Calu3 (cell line): ENCODE measurements around the gene VRK1. TPM values are rescaled to one million over a fixed set of nuclear protein-coding genes. Genes with fewer than 3 reads are reported as not detected.

ENCODE experiments used
- BruUV-seq: library from RNA; stranded (reverse); fragments of 400-500 nt; replicated peaks from 2 replicates; lab custom pipeline; 2021; lab: Mats Ljungman, UMichigan
- CTCF ChIA-PET: fragments of 300-600 bp; sonication (Branson Sonifier 250); formaldehyde crosslinking; loops from one replicate; lab custom pipeline; 2022; ENCODE audit warnings: antibody characterized with exemption; lab: Charles Lee
- DNase-seq: peaks from one replicate; pipeline ENCODE4 v3.0.0; 2022
- H3K27ac Mint-ChIP-seq: one replicate; pipeline ENCODE4 v1.8.0; 2022; ENCODE audit warnings: mixed read lengths; ENCODE audit not compliant: unreplicated experiment
- H3K27me3 Mint-ChIP-seq: one replicate; pipeline ENCODE4 v1.8.0; 2022; ENCODE audit warnings: mixed read lengths; ENCODE audit not compliant: unreplicated experiment
- H3K36me3 Mint-ChIP-seq: one replicate; pipeline ENCODE4 v1.8.0; 2022; ENCODE audit warnings: mild to moderate bottlenecking, moderate library complexity, mixed read lengths; ENCODE audit not compliant: insufficient read depth, unreplicated experiment
- H3K4me1 Mint-ChIP-seq: one replicate; pipeline ENCODE4 v1.8.0; 2022; ENCODE audit warnings: mild to moderate bottlenecking, low read depth, mixed read lengths; ENCODE audit not compliant: unreplicated experiment
- H3K4me3 Mint-ChIP-seq: one replicate; pipeline ENCODE4 v1.8.0; 2022; ENCODE audit warnings: mild to moderate bottlenecking, low read depth, moderate library complexity, mixed read lengths; ENCODE audit not compliant: unreplicated experiment
- H3K9me3 Mint-ChIP-seq: one replicate; pipeline ENCODE4 v1.8.0; 2022; ENCODE audit warnings: low read depth, mixed read lengths; ENCODE audit not compliant: unreplicated experiment
- intact Hi-C: fragments of 100-400 bp; cut with micrococcal nuclease; formaldehyde crosslinking; loops from one replicate; pipeline ENCODE4 v1.10.0; 2022; ENCODE audit not compliant: unreplicated experiment
- total RNA-seq: library from RNA; stranded (reverse); gene quantifications from 2 replicates; pipeline ENCODE4 v1.2.3, GENCODE V29; 2022
- TF ChIP-seq, protein P1 (sequence below): fragments of 200-600 bp; IDR thresholded peaks from one replicate; pipeline ENCODE4 v1.8.0; 2022; ENCODE audit warnings: antibody characterized with exemption; ENCODE audit not compliant: unreplicated experiment

VRK1 gene
- total RNA-seq, 1 experiment from 2014 or later = 51.3 TPM

DNA sequence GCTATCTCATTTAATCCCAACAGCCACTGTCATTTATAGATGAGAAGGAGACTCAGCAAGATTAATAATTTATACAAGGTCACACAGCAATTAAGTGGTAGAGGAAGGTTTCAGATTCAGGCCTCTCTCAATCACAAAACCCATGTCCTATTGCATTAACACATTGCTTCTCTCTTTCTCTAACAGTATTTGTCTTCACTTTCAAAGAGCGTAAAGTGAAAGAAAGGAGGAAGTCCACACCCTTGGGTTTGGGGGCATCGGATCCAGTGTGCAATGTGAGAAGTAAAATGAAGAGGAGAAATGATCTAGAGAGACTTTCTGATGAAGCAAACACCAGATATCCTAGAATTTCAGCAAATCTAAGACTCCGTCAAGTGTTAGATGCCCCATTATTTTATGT is 7.0 kb upstream of the VRK1 start:
- CTCF ChIA-PET = no interaction called here
- TF ChIP-seq, protein P1, sequence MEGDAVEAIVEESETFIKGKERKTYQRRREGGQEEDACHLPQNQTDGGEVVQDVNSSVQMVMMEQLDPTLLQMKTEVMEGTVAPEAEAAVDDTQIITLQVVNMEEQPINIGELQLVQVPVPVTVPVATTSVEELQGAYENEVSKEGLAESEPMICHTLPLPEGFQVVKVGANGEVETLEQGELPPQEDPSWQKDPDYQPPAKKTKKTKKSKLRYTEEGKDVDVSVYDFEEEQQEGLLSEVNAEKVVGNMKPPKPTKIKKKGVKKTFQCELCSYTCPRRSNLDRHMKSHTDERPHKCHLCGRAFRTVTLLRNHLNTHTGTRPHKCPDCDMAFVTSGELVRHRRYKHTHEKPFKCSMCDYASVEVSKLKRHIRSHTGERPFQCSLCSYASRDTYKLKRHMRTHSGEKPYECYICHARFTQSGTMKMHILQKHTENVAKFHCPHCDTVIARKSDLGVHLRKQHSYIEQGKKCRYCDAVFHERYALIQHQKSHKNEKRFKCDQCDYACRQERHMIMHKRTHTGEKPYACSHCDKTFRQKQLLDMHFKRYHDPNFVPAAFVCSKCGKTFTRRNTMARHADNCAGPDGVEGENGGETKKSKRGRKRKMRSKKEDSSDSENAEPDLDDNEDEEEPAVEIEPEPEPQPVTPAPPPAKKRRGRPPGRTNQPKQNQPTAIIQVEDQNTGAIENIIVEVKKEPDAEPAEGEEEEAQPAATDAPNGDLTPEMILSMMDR = no peak
- Mint-ChIP-seq H3K36me3 (no peaks in the 10 kb centered on the region), H3K9me3 (no peaks in the 10 kb centered on the region), H3K4me1 (no peaks in the 10 kb centered on the region), H3K27ac (no peak overlapping the region), H3K27me3 (peaks cover 44% of the 10 kb centered on the region), H3K4me3 (no peak overlapping the region)
- intact Hi-C loops = no loop called here
- BruUV-seq = no TSS peak
- DNase-seq = no peak

- Mint-ChIP-seq H3K4me3 (no peak overlapping the region), H3K27me3 (peaks cover 49% of the 10 kb centered on the region), H3K4me1 (no peaks in the 10 kb centered on the region), H3K36me3 (no peaks in the 10 kb centered on the region), H3K27ac (no peak overlapping the region), H3K9me3 (no peaks in the 10 kb centered on the region)
- BruUV-seq = no TSS peak
- TF ChIP-seq, protein P1 = no peak
- no peak for DNase-seq
- CTCF ChIA-PET = no interaction called here
- intact Hi-C loops = no loop called here
Observed at GRCh38 chr14:96790706-96791105, 6.5 kb upstream of the VRK1 start.

DNA sequence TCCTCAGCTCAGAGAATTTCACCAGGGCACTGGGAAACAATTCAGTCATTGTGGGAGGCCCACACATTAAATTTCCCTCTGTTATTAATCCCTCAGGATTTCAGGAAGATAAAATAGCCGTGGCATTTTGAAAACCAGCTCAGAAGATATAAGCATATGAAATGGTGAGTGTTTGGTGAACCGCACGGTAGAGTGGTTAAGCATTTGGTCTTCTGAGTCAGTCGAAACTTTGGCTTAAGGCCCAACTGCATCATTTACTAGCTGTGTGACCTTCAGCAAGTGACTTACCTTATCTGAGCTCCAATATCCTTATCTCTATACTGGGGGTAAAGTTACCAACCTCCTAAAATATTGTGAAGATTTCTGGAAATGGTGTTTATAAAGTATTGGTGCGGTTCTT is 5.2 kb upstream of the VRK1 start:
- no peaks in the 10 kb centered on the region for H3K4me1 Mint-ChIP-seq
- CTCF ChIA-PET = no interaction called here
- DNase-seq = no peak
- no peak overlapping the region for H3K27ac Mint-ChIP-seq
- H3K4me3 Mint-ChIP-seq = no peak overlapping the region
- no peaks in the 10 kb centered on the region for H3K9me3 Mint-ChIP-seq
- no TSS peak for BruUV-seq
- peaks cover 51% of the 10 kb centered on the region for H3K27me3 Mint-ChIP-seq
- peaks cover under 1% of the 10 kb centered on the region for H3K36me3 Mint-ChIP-seq
- TF ChIP-seq, protein P1 = no peak
- intact Hi-C loops = no loop called here

GRCh38 chr14:96792591-96792990 is 4.6 kb upstream of the VRK1 start:
- Mint-ChIP-seq H3K4me3 (no peak overlapping the region), H3K4me1 (no peaks in the 10 kb centered on the region), H3K27ac (no peak overlapping the region), H3K36me3 (peaks cover 6% of the 10 kb centered on the region), H3K27me3 (peaks cover 51% of the 10 kb centered on the region), H3K9me3 (no peaks in the 10 kb centered on the region)
- no peak for DNase-seq
- TF ChIP-seq, protein P1 = no peak
- BruUV-seq = no TSS peak
- CTCF ChIA-PET = no interaction called here
- intact Hi-C loops = no loop called here
